GM15510 (cell line): ENCODE measurements around the gene SPTA1.

Source experiments
- POLR2A ChIP-seq: IDR thresholded peaks from 3 replicates; pipeline ENCODE4 v1.6.1; 2011; ENCODE audit warnings: borderline replicate concordance; ENCODE audit not compliant: insufficient read length; ENCODE audit errors: extremely low read depth

SPTA1 gene

DNA sequence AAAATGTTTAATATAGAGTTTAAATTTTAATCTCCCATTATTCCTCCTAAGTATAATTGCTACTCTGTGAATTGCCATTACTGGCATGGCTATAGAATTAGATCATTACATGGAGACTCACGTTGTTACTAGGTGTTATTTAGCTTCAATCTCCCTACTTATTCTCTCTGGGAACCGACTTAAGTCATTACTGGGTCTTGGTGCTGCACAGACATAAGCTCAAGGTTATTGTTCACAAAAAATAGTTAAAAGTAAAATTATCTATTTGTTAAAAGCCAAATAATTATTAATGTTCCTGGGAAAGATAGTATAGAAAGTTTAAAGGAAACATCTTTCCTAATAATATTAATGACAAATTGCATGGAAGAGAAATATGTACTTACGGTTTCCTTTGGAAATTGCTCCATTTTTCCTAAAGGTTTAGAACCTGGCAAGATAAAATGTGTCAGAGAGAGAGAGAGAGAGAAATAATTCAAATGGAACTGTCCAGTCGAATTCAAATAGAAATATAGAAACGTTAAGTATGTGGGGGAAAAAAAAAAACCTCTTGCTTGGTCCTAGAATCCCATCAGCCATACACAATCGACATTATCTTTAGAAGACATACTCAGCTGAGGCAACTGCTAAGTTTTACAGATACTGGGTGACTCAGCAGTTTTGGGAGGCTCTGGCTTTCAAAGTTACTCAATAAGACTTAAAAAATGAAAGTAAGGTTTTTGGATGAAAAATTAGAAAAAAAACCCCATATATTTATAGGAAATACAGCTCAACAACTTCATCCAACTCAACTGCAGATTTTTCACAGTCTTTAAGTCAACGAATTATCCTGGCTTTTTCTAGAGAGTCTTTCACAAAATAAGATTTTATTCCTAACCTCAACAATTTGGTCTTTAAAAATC is at the start of gene SPTA1:
SPTA1 (minus strand) TSS at position 605 of the 899 bp plus-strand sequence; CDS start at position 407, 198 bp downstream.
- no peak for TF ChIP-seq POLR2A

DNA sequence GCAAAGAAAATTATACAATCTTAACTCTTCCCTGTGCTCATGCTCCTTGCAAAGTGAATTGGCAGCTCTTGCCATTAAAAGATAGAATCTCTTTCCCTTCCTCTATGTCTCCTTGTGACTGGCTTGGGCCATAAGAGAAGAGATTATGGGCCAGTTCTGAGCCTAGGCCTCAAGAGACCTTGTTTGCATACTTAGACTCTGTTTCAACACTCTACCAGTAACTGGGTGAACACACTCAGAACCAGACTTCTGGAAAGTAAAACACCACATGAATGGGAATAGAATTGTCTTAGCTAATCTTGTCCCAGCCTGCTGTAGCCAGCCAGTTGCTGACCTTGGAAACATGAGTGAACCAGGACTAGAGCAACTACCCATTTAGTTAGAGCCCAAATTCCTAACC is 49.3 kb upstream of the SPTA1 start:
- no peak for TF ChIP-seq POLR2A

- TF ChIP-seq POLR2A, result no peak
Observed at GRCh38 chr1:158732524-158732923, 46.0 kb upstream of the SPTA1 start.

- TF ChIP-seq POLR2A, result no peak
Observed at GRCh38 chr1:158731707-158732106, 45.2 kb upstream of the SPTA1 start.

- no peak for TF ChIP-seq POLR2A
Observed at GRCh38 chr1:158730453-158730852, 43.9 kb upstream of the SPTA1 start.

DNA sequence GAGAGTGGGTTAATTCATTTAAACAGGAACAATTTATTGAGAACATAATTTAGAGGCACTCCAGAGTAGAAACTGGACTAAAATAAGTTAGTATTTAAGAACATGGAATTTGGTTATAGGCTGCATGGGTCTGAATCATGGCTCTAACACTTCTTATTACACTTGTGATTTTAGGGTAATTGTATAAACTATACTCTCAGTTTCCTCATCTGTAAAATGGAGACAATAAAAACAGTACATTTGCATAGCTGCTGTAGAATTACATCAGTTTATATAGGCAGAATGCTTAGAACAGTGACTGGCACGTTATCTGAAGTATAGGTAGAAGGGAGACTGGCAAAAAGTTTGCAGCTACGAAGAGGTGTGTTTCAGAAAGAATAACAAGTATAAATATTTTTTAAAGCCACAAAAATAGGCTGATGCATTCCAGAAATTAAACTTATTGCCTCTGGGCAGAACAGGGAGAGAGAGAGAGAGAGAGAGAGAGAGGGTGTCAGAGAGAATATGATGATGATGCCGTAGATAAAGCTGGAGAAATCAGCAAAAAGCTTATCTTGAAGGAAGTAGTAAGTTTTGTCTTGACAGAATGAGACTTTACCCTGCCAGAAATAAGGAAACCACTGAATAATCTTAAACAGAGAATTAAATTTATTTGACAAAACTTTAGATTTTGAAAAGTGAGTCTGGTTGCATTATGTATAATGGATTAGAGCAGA is 42.2 kb upstream of the SPTA1 start:
- TF ChIP-seq POLR2A, result no peak

GRCh38 chr1:158724442-158724841 is 37.9 kb upstream of the SPTA1 start:
- no peak for TF ChIP-seq POLR2A

DNA sequence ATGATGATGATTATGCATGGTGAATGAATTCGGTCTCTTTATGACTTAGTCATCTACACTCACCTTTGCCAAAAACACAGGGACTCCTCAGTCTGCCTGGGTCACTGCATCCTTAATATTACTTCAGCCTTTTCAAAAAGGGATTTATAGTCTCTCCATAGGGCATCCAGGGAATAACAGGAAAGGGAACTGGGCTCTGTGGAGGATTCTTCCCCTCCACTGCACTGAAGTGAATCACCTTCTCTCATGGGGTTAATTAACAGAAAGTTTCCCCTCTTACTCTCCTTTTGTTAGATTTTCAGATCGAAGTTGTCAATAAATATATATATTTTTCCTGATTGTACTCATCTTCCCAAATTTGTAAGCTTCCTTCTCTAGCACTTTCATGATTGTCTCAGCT is 34.1 kb upstream of the SPTA1 start, which contains the start of gene OR6K3:
OR6K3 (minus strand) TSS at position 101 of the 400 bp plus-strand sequence. CDS start 2,605 bp downstream, outside the sequence.
- no peak for TF ChIP-seq POLR2A

DNA sequence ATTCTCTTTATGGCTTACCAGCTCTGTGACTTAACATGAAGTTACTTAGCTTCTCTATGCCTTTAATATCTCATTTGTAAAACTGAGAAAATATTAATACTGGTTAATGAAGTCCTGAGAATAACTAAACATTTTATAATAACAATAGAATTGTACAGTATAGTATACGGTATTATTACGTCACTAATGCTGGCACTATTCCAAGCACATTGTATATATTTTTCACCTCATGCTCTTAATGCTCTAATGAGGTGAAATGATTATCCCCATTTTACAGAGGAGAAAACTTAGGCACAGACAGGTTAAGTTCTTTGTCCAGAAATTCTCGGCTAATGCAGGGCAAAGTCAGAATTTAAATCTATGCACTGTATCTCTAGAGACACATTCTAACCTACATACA is 33.1 kb upstream of the SPTA1 start:
- no peak for TF ChIP-seq POLR2A

- no peak for TF ChIP-seq POLR2A
Observed at GRCh38 chr1:158717344-158717743, 30.8 kb upstream of the SPTA1 start.

DNA sequence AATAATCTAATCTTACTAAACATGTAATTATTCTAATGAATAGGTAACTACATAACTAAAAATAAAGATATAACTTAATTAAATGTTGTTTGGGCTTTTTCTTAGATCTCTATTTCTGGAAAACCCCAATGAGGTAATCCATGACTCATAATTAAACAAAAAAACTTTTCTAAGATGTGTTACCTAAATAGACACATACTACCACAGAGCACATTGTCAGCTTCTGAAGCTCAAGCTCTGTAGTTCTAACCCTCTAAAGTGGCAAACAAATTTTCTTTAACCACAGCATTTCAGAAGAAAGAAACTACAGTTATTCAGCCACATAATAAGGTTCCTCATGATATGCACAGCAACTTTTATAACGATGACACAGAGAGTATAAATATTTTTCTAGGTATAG is 29.8 kb upstream of the SPTA1 start:
- no peak for TF ChIP-seq POLR2A

GRCh38 chr1:158714754-158715153 is 28.2 kb upstream of the SPTA1 start:
- no peak for TF ChIP-seq POLR2A

GRCh38 chr1:158711098-158711497 is 24.6 kb upstream of the SPTA1 start:
- no peak for TF ChIP-seq POLR2A

DNA sequence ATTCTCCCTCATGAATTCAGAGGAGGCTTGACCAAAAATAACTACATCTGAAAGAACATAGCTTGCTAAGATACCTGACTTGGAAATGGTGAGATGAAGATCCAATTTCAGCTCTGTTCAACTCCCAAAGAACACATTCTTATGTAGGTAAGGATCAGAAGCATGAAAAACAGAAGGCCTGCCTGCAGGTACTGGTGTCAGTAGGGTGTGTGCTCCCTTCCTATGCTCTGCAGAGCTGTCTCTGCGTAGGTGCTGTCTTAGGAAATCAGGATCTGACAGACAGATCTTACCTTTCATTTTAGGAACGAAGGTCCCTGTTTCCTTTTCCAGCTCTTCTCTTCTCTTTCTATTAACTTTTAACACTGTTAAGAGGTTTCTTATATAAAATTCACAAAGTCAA is 19.6 kb upstream of the SPTA1 start:
- no peak for TF ChIP-seq POLR2A

DNA sequence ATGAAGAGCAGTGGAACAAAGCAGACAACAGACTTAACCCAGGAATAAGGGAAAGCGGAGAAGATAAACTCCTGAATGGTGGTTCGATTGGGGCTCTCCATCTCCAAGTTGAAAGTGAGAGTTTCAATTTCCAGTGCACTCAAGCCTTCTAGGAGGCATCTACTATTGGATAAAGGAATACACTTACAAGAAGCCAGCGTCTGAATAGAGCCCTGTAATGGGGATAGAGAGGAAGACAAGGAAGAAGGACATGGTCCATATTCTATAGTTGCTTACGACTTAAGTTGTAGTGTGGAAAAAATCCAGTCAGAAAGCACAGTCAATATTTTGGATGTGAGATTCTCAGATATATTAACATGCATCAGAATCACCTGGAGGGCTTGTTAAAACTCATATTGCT is 14.0 kb upstream of the SPTA1 start, which contains the start of gene OR6K2:
OR6K2 (minus strand) TSS at position 101 of the 400 bp plus-strand sequence; CDS start at position 101, 0 bp downstream.
- no peak for TF ChIP-seq POLR2A
